Measurements from ENCODE around the gene SPSB1. TPM values are rescaled to one million over a fixed set of nuclear protein-coding genes. Genes with fewer than 3 reads are reported as not detected.

SPSB1 gene
- total RNA-seq, 1 experiment from 2014 or later: 2.9 TPM

GRCh38 chr1:9263276-9263855 is 29.3 kb upstream of the SPSB1 start:
- no peak overlapping the region for H3K27ac Mint-ChIP-seq
- H2BK120ac ChIP-seq (ENCODE audit: low read depth, low read length, poor library complexity, severe bottlenecking): no peak overlapping the region

More at GRCh38 chr1:9263276-9263855, 29.3 kb upstream of the SPSB1 start:
- Histone ChIP-seq H3K56ac (ENCODE audit: insufficient read length, low read depth, low read length) (no peak overlapping the region), H4K91ac (ENCODE audit: insufficient read length, low read depth, low read length) (no peak overlapping the region), H3K9ac (ENCODE audit: extremely low read depth, insufficient read length, low read length) (no peak overlapping the region), H3K23ac (ENCODE audit: insufficient read length, low read depth, low read length) (no peak overlapping the region), H3T11ph (ENCODE audit: low read length) (no peak overlapping the region), H4K8ac (replicated peaks; ENCODE audit: insufficient read length, low read depth, low read length) (no peak overlapping the region), H2AK5ac (ENCODE audit: insufficient read length, low read length) (no peak overlapping the region), H3K4me2 (ENCODE audit: insufficient read depth, insufficient read length, low read length) (no peak overlapping the region), H3K79me2 (ENCODE audit: insufficient read depth, low read length) (no peaks in the 10 kb centered on the region), H3K27ac (ENCODE audit: insufficient read length, low read depth, low read length) (no peak overlapping the region), H4K5ac (ENCODE audit: insufficient read length, low read depth, low read length) (no peak overlapping the region), H3K23me2 (ENCODE audit: insufficient read length, low read depth, low read length, poor library complexity, severe bottlenecking) (no peaks in the 10 kb centered on the region), H2BK20ac (ENCODE audit: low read depth, low read length, poor library complexity, severe bottlenecking) (no peak overlapping the region), H2BK5ac (ENCODE audit: insufficient read length, low read length) (no peak overlapping the region), H3K4me1 (ENCODE audit: insufficient read depth, low read length) (no peaks in the 10 kb centered on the region), H3K18ac (ENCODE audit: insufficient read length, low read depth, low read length) (no peak overlapping the region), H2BK12ac (ENCODE audit: insufficient read length, low read depth, low read length) (no peak overlapping the region), H3K4ac (ENCODE audit: low read depth, low read length) (no peak overlapping the region), H3K79me1 (ENCODE audit: insufficient read depth, low read depth, low read length, poor library complexity, severe bottlenecking) (no peaks in the 10 kb centered on the region), H3K14ac (ENCODE audit: insufficient read depth, low read length) (no peak overlapping the region; the same call in 1 of the 2 replicates), H2BK15ac (ENCODE audit: low read depth, low read length) (no peak overlapping the region), H3K27me3 (ENCODE audit: insufficient read depth, low read length) (no peaks in the 10 kb centered on the region), H2AFZ (ENCODE audit: low read length) (no peak overlapping the region), H3K9me3 (ENCODE audit: control insufficient read depth, low read depth, low read length) (peaks cover 8% of the 10 kb centered on the region), H4K20me1 (ENCODE audit: control insufficient read depth, insufficient read depth, insufficient read length) (no peaks in the 10 kb centered on the region)
- peaks cover 5 to 14% of the 10 kb centered on the region in 2 experiments for H3K4me1 Mint-ChIP-seq
- DNase-seq: no peak
- WGBS (ENCODE audit: extremely low coverage, insufficient read length, low lambda C conversion rate): no CpG with 5 or more reads among the region's 26 CpGs
- no peak for TF ChIP-seq CTCF (conservative IDR thresholded peaks at IDR 0.05)
- H3K27me3 Mint-ChIP-seq (ENCODE audit: low read depth): peaks cover 6% of the 10 kb centered on the region
- peaks cover 22 to 24% of the 10 kb centered on the region in 2 experiments for H3K9me3 Mint-ChIP-seq
- peaks cover 14 to 32% (median 22%) of the 10 kb centered on the region in 3 experiments for H3K36me3 Mint-ChIP-seq (ENCODE audit: insufficient read depth in 1 of 3, low read depth in 3 of 3)
- no peak overlapping the region for H3K4me3 Mint-ChIP-seq

All from H9 (cell line).